NCI-H187 (cell line): ENCODE data around the gene SETBP1.

Source experiments
- DNase-seq, 2 experiments: peaks; one replicate each; lab custom pipeline; 2025; lab: John Stamatoyannopoulos, UW

Gene SETBP1

DNA sequence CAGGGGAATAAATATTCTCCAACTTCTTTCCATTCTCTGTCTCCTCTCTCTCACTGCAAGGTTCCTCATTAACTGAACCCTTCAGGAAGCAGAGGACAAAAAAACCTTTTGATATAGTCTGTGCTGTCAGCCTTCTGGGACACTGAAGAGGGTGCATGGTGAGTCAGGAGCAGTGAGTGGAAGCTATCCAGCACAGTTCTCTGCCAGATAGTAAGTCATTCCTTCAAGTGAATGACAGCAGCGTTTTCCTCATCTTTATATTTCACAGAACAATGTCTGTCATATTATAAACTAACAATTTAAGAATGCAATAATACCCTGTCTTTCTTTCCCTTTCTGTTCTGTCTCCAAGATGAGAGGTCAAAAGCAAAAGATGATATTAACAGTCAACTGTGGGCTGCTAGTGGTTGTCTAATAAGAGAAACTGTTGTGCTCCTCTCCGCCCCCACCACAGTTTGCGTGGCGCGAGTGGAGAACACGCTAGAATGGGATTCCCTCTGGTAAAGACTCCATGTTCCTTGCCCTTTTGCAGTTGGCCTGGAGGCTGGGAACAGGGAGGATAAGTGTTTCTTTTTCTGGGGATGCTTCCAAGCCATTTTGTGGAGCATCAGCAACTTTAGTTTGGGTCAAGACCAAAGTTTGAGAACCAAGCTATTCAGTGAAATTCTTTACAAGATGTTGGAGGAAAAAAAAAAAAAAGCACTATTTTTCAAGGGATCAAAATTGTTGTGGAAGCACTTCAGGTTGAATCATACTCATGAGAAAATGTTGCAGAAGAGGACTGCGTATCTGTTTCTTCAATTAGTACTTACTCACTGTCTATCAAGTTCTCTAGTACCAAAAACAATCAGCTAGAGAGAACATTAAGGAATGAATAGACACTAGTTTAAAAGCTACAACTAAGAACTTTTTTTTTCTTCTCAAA, 430.2 kb downstream of the SETBP1 start:
- DNase-seq: no peak

DNA sequence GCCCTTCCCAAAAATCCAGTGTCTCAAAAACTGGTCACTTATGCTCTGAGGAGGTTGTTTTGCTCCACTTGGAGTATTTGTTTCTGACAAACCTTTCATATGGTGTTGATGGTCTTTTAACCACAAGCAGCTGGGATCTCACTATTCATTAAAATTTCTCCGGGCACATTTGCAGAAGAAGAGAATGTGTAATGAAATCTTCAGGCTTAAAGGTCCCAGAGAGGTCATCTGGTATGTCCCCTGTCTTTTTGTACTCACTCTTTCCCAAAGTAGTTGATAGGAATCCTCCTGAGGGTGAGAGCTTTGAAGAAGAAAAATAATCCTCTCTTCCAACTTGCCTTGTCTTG, 430.8 kb downstream of the SETBP1 start:
- DNase-seq: no peak

DNA sequence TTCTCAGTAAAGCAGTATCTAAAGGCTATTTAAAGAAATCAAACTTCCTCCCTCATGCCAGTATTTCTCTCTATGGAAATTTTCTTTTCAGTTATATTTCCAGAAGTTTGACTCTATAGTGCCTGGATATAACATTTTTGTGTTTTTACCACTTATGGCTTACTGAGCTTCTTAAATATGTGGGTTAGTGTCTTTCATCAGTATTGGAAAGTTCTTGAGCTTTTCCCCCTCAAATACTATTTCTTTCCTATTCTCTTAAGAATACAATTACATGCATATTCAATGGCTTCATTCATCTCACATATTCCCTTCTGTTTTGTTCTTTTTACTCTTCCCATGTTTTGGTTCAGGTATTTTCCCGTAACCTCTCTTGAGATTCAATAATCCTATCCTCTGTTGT, 432.0 kb downstream of the SETBP1 start:
- no peak for DNase-seq

GRCh38 chr18:45116116-45116515, 435.4 kb downstream of the SETBP1 start:
- no peak for DNase-seq
